Measurements from ENCODE around the gene TPGS2.
"Not testable (repeated sequence)": the region's sequence is repeated elsewhere in the genome, so short reads cannot be mapped to it uniquely, and the experiment has no call there.

Gene TPGS2

GRCh38 chr18:36828630-36829361, at the start of gene TPGS2, which contains the start of gene KIAA1328:
Gene TPGS2 (minus strand): TSS chr18:36829002. CDS start chr18:36828767, 235 bp downstream.
Gene KIAA1328 (plus strand): TSS chr18:36829127. CDS start chr18:36829139, 12 bp downstream.
- H3K9me3 Mint-ChIP-seq = peaks cover 18% of the 10 kb centered on the region
- peaks cover 36% of the 10 kb centered on the region for H3K36me3 Mint-ChIP-seq (ENCODE audit: low read depth)
- peak; percentile 52 for TF ChIP-seq CTCF (IDR thresholded peaks at IDR 0.05)
- H3K4me3 Mint-ChIP-seq = peak within 1 kb of the TSS; percentile 98
- peak; percentile 84 for DNase-seq
- no peaks in the 10 kb centered on the region for H3K27me3 Mint-ChIP-seq (ENCODE audit: low read depth, poor library complexity)
- peaks cover 38% of the 10 kb centered on the region for H3K4me1 Mint-ChIP-seq
- peak within 1 kb of the TSS; percentile 96 for H3K27ac Mint-ChIP-seq

- peaks cover 14% of the 10 kb centered on the region for H3K4me1 Mint-ChIP-seq
- H3K36me3 Mint-ChIP-seq (ENCODE audit: low read depth) = peaks cover 68% of the 10 kb centered on the region
- DNase-seq; H3K27me3 Mint-ChIP-seq (ENCODE audit: low read depth, poor library complexity); H3K27ac Mint-ChIP-seq; H3K4me3 Mint-ChIP-seq: not testable (repeated sequence)
- peaks cover 34% of the 10 kb centered on the region for H3K9me3 Mint-ChIP-seq
These were observed 45.0 kb upstream of the TPGS2 start for GRCh38 chr18:36873826-36874225.

DNA sequence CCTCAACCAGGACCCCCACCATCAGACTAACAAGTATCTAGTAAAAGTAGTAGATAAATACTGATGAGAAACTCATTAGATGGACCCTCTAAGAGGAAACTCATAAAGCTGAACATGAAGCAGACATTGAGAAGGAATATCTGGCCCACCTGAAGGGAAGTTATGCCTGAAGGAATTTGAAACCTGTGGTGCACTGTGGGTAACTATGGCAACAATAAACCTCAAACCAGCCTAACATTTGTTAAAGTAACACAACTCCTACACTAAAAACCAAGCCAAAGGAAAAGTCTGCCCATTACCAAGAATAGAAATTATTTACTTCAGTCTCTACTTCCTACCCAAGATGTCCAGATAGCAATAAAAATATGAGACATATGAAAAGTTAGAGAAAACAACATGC, 43.5 kb upstream of the TPGS2 start:
- H3K9me3 Mint-ChIP-seq = peaks cover 27% of the 10 kb centered on the region
- H3K4me1 Mint-ChIP-seq = peaks cover 14% of the 10 kb centered on the region
- no peak for TF ChIP-seq CTCF (IDR thresholded peaks at IDR 0.05)
- DNase-seq = no peak
- H3K36me3 Mint-ChIP-seq (ENCODE audit: low read depth) = peaks cover 59% of the 10 kb centered on the region
- H3K27me3 Mint-ChIP-seq (ENCODE audit: low read depth, poor library complexity) = no peaks in the 10 kb centered on the region
- peak overlapping the region; percentile 95 for H3K27ac Mint-ChIP-seq
- H3K4me3 Mint-ChIP-seq = no peak overlapping the region

DNA sequence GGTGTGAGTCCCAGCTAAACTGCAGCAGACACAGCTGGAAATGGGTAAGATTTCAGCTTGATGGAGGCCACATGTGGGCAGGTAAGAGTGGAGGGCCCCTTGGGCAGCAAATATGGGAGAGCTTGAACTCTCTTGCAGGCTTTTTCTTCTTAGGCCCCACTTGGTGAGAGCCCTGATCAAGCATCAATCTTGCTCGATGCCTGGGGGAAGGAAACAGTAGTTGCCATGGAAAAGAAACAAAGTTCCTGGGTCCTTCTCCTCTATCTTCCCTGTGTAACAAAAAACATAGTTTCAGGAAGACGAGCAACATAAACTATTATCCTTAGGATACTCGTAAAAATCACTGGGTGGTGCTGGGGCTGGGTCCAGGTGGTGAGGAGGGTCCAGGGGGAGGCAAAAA, 43.0 kb upstream of the TPGS2 start:
- TF ChIP-seq CTCF (IDR thresholded peaks at IDR 0.05) = no peak
- Mint-ChIP-seq H3K9me3 (peaks cover 27% of the 10 kb centered on the region), H3K4me1 (peaks cover 14% of the 10 kb centered on the region), H3K27ac (peak overlapping the region; percentile 95), H3K4me3 (no peak overlapping the region), H3K27me3 (ENCODE audit: low read depth, poor library complexity) (no peaks in the 10 kb centered on the region), H3K36me3 (ENCODE audit: low read depth) (peaks cover 55% of the 10 kb centered on the region)
- DNase-seq = no peak

DNA sequence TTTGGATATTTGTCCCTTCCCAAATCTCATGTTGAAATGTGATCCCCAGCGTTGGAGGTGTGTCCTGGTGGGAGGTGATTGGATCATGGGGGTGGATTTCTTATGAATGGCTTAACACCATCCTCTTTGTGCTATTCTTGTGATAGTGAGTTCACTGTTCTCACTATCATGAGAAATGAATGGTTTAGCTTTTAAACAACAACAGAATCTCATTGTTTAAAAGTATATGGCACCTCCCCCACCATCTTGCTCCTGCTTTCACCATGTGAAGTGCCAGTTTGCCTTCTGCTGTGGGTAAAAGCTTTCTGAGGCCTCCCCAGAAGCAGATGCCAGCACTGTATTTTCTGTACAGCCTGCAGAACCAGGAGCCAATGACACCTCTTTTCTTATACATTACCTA, 38.3 kb upstream of the TPGS2 start:
- DNase-seq = no peak
- Mint-ChIP-seq H3K9me3 (no peaks in the 10 kb centered on the region), H3K27me3 (ENCODE audit: low read depth, poor library complexity) (peaks cover 6% of the 10 kb centered on the region), H3K4me3 (no peak overlapping the region), H3K27ac (no peak overlapping the region), H3K36me3 (ENCODE audit: low read depth) (peaks cover 17% of the 10 kb centered on the region), H3K4me1 (peaks cover 15% of the 10 kb centered on the region)
- TF ChIP-seq CTCF (IDR thresholded peaks at IDR 0.05) = no peak

DNA sequence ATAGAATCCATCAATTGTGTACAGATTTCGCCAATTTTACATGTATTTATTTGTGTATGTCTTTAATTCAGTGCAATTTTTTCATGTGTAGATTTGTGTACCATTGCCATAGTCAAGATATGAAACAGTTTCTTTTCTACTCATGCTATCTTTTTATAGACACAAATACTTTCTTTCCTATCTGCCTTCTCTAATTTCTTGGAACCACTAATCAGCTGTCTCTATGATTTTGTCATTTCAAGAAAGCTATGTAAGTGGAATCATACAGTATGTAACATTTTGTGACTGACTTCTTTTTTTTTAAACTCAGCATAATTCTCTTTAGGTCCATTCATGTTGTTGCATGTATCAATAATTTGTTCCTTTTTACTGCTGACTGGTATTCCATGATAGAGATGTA, 33.4 kb upstream of the TPGS2 start:
- TF ChIP-seq CTCF (IDR thresholded peaks at IDR 0.05) = no peak

More for the DNA sequence above, 33.4 kb upstream of the TPGS2 start:
- Mint-ChIP-seq H3K4me1 (peaks cover 7% of the 10 kb centered on the region), H3K9me3 (no peaks in the 10 kb centered on the region), H3K27me3 (ENCODE audit: low read depth, poor library complexity) (peaks cover 6% of the 10 kb centered on the region), H3K36me3 (ENCODE audit: low read depth) (no peaks in the 10 kb centered on the region), H3K4me3 (no peak overlapping the region), H3K27ac (no peak overlapping the region)
- DNase-seq = no peak
